ENCODE data around the gene C2CD5.

C2CD5 gene

GRCh38 chr12:22409377-22410164, 134.8 kb downstream of the C2CD5 start:
- no peak for DNase-seq

GRCh38 chr12:22408610-22409376, 135.5 kb downstream of the C2CD5 start:
- no peak for DNase-seq

DNA sequence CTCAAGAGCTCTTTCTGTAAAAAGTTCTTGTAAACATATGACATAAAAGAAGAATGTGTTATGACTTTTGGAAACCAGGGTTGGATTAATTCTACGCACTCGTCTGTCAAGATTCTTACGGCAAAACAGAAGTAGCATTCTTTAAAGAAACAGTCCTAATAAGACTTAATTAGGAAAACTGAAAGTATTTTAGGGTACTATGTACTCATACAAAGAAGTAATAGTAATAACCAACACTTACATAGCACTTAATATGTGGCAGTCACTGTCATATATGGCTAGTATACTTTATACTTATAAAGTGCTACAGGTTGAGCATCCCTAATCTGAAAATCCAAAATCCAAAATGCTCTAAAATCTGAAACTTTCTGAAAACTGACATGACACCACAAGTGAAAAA, 136.9 kb downstream of the C2CD5 start:
- DNase-seq = no peak

DNA sequence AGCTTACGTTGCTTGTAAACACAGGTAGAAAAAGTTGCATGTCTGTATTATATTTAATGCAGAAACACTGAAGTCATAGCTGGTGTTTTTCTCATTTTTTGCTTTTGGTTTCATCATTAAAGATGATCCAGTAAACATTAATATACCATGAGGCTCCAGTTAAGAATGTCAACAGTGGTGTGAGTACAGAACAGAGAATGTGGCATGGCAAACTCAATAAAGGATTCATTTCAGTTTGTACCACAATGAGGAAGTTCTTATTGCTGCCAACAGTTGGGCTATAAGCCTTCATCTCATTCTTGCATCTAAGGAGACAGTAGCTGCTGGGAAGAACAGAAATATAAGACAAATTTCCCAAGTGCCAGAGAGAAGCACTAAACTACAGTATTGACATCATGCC, 137.7 kb downstream of the C2CD5 start:
- no peak for DNase-seq

DNA sequence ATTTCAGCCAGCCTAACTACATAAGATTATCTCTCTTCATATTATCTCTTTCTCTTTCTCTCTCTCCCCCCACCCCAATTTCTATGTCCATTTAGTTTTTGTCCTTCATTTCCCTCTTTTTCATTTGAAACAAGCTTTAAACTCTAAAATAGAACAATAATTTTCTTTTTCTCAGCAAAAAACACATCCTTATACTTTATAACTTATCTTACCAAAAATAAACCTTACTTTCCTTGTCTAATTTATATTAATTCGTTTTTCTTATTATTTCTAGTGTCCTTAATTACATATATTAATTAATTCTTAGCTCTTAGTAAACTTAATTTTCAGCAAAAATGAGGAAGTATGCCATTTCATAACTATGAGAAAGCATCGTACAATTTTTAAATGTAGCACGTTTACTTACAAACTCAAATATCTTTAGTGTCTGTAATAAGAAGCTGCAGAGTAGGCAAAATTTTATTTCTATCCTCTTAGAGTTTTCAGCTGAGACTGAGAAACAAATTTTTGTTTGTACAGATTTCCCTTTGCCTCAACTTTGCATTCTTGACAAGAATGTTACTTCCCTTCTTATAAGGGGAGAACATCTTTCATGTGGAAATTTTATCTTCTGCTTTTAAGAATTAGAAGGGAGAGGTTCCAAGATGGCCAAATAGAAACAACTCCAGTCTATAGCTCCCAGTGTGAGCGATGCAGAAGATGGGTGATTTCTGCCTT, 144.7 kb downstream of the C2CD5 start:
- no peak for DNase-seq

Data from activated naive CD4-positive, alpha-beta T cell (primary cell).